PC-9 (cell line): ENCODE results near the gene NDUFC1. TPM values are rescaled to one million over a fixed set of nuclear protein-coding genes. Genes with fewer than 3 reads are reported as not detected.
"Not testable (repeated sequence)": the region's sequence is repeated elsewhere in the genome, so short reads cannot be mapped to it uniquely, and the experiment has no call there.

ENCODE experiments used
- BruUV-seq: library from RNA; stranded (reverse); fragments of 400-500 nt; replicated peaks from 2 replicates; lab custom pipeline; 2021; lab: Mats Ljungman, UMichigan
- CTCF ChIA-PET: fragments of 300-600 bp; sonication (Branson Sonifier 250); formaldehyde crosslinking; loops from one replicate; lab custom pipeline; 2022; ENCODE audit warnings: antibody characterized with exemption; lab: Charles Lee
- POLR2A ChIA-PET: fragments of 300-600 bp; sonication (Branson Sonifier 250); formaldehyde crosslinking; loops from one replicate; lab custom pipeline; 2022; ENCODE audit warnings: antibody characterized with exemption; ENCODE audit not compliant: unreplicated experiment; lab: Charles Lee
- DNase-seq, 2 experiments: peaks; one replicate each; pipeline versions ENCODE4 v3.0.0 to v3.0.0-alpha.2; 2015 to 2022; ENCODE audit warnings: mixed read lengths in 1 of 2
- H2AFZ ChIP-seq: fragments of 200-600 bp; sonication (generic); 2 replicates; pipeline ENCODE4 v1.8.1; 2017; ENCODE audit warnings: antibody characterized with exemption
- H3F3A ChIP-seq: fragments of 200-600 bp; sonication (generic); 2 replicates; pipeline ENCODE4 v1.8.1; 2017; ENCODE audit warnings: antibody characterized with exemption, mild to moderate bottlenecking, low read depth; ENCODE audit not compliant: insufficient read depth
- H3K27ac ChIP-seq: fragments of 200-600 bp; sonication (generic); 2 replicates; pipeline ENCODE4 v1.6.1; 2016; ENCODE audit warnings: mixed run types
- H3K27me3 ChIP-seq: fragments of 200-600 bp; sonication (generic); 2 replicates; pipeline ENCODE4 v1.6.1; 2016; ENCODE audit warnings: low read depth, mixed run types; ENCODE audit not compliant: insufficient read depth
- H3K36me3 ChIP-seq: fragments of 200-600 bp; sonication (generic); 2 replicates; pipeline ENCODE4 v1.6.1; 2016; ENCODE audit warnings: low read depth, mixed run types
- H3K4me1 ChIP-seq: fragments of 200-600 bp; sonication (generic); replicated peaks from 2 replicates; pipeline ENCODE4 v1.6.1; 2016; ENCODE audit warnings: mixed run types; ENCODE audit not compliant: insufficient read depth
- H3K4me2 ChIP-seq: fragments of 200-600 bp; sonication (generic); 2 replicates; pipeline ENCODE4 v1.6.1; 2017; ENCODE audit warnings: mixed run types
- H3K4me3 ChIP-seq: fragments of 200-600 bp; sonication (generic); 2 replicates; pipeline ENCODE4 v1.6.1; 2016; ENCODE audit warnings: mixed run types
- H3K79me2 ChIP-seq: fragments of 200-600 bp; sonication (generic); 2 replicates; pipeline ENCODE4 v1.6.1; 2017; ENCODE audit warnings: low read depth, mixed run types
- H3K9me2 ChIP-seq: fragments of 200-600 bp; sonication (generic); 2 replicates; pipeline ENCODE4 v1.8.1; 2017; ENCODE audit warnings: mild to moderate bottlenecking; ENCODE audit not compliant: insufficient read depth
- H3K9me3 ChIP-seq: fragments of 200-600 bp; sonication (generic); 2 replicates; pipeline ENCODE4 v1.8.1; 2016; ENCODE audit warnings: low read depth; ENCODE audit not compliant: insufficient read depth
- H4K20me1 ChIP-seq: fragments of 200-600 bp; sonication (generic); 2 replicates; pipeline ENCODE4 v1.8.1; 2017; ENCODE audit not compliant: insufficient read depth
- EZH2 ChIP-seq: fragments of 200-600 bp; sonication (generic); IDR thresholded peaks from 2 replicates; pipeline ENCODE4 v1.8.0; 2017; ENCODE audit warnings: antibody characterized with exemption, low read depth
- intact Hi-C: fragments of 100-400 bp; cut with micrococcal nuclease; formaldehyde crosslinking; loops from one replicate; pipeline ENCODE4 v1.10.0; 2022; ENCODE audit not compliant: unreplicated experiment
- total RNA-seq: library from RNA; stranded (reverse); gene quantifications from 2 replicates; pipeline ENCODE4 v1.2.3, GENCODE V29; 2021
- TF ChIP-seq, protein P1 (sequence below): fragments of 200-600 bp; sonication (generic); conservative IDR thresholded peaks from 2 replicates; pipeline ENCODE4 v1.6.1; 2017; ENCODE audit warnings: mixed run types, antibody characterized with exemption, mild to moderate bottlenecking, moderate library complexity

Gene NDUFC1
- total RNA-seq, 1 experiment from 2014 or later = 59.3 TPM

DNA sequence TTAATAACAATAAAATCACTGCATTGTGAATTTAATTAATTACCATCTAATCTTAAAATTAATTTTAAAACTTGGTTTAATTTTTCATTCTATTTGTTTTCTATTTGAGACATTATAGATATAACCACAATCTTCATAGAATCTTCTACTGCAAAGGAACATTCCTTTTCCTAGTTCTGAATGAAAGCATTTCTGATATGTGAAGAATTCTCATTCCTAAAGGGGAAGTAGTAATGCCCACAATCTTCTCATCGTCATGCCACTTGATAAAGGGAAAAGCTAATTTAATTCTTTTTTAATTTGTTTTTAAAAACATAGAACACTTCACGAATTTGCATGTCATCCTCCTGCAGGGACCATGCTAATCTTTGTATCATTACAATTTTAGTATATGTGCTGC lies 45.9 kb downstream of the NDUFC1 start:
- intact Hi-C loops = no loop called here
- Histone ChIP-seq H3K9me2 (no peaks in the 10 kb centered on the region), H4K20me1 (no peaks in the 10 kb centered on the region), H3K36me3 (no peaks in the 10 kb centered on the region), H3K4me2 (no peak overlapping the region), H3F3A (no peaks in the 10 kb centered on the region), H3K27me3 (no peaks in the 10 kb centered on the region), H3K79me2 (no peaks in the 10 kb centered on the region), H3K4me1 (no peaks in the 10 kb centered on the region), H3K9me3 (no peaks in the 10 kb centered on the region), H2AFZ (no peak overlapping the region), H3K4me3 (no peak overlapping the region), H3K27ac (no peak overlapping the region)
- DNase-seq = no peak
- BruUV-seq = no TSS peak
- POLR2A ChIA-PET = no interaction called here
- no peak for TF ChIP-seq EZH2
- TF ChIP-seq, protein P1, sequence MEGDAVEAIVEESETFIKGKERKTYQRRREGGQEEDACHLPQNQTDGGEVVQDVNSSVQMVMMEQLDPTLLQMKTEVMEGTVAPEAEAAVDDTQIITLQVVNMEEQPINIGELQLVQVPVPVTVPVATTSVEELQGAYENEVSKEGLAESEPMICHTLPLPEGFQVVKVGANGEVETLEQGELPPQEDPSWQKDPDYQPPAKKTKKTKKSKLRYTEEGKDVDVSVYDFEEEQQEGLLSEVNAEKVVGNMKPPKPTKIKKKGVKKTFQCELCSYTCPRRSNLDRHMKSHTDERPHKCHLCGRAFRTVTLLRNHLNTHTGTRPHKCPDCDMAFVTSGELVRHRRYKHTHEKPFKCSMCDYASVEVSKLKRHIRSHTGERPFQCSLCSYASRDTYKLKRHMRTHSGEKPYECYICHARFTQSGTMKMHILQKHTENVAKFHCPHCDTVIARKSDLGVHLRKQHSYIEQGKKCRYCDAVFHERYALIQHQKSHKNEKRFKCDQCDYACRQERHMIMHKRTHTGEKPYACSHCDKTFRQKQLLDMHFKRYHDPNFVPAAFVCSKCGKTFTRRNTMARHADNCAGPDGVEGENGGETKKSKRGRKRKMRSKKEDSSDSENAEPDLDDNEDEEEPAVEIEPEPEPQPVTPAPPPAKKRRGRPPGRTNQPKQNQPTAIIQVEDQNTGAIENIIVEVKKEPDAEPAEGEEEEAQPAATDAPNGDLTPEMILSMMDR = no peak
- CTCF ChIA-PET = no interaction called here

DNA sequence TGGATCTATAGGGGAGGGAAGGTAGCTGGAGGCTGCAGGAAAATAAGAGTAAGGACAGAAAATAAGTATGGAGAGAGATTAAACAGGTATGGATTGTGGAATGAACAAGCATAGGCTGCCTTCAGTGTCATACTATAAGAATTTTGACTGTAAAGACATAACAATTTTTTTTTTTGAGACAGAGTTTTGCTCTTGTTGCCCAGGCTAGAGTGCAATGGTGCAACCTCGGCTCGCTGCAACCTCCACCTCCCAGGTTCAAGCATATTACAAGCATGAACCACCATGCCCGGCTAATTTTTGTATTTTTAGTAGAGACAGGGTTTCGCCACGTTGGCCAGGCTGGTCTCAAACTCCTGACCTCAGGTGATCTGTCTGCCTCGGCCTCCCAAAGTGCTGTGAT lies 46.7 kb downstream of the NDUFC1 start:
- POLR2A ChIA-PET = interaction anchor here (0.5 kb wide), 1 partner anchor 55 kb away, joined by 5 read pairs; no protein-coding TSS in a partner anchor
- CTCF ChIA-PET, H4K20me1 ChIP-seq, H3K4me1 ChIP-seq, H3K27me3 ChIP-seq, H3K9me3 ChIP-seq, H2AFZ ChIP-seq, intact Hi-C loops, H3K27ac ChIP-seq, H3K4me2 ChIP-seq, DNase-seq, H3K9me2 ChIP-seq, H3F3A ChIP-seq, BruUV-seq, H3K4me3 ChIP-seq, H3K36me3 ChIP-seq, H3K79me2 ChIP-seq: not testable (repeated sequence)

DNA sequence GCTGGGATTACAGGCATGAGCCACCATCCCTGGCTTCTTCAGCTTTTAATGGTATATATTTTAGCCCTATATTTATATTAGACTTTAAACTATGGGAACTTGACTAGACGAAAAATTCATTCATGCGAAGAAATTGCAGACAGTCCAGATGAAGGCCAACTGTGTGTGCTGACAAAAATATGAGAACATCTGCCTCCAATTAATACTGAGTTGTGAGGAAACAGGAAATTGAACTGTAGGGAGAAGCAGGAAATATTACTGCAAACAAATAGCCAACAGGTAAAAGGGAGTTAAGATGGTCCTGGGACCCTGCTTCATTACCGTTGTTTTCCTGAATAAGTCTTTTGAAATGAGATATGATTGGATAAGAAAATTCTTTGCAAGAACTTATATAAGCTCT lies 48.6 kb downstream of the NDUFC1 start:
- H3K4me1 ChIP-seq = no peaks in the 10 kb centered on the region
- no peaks in the 10 kb centered on the region for H3K79me2 ChIP-seq
- no peaks in the 10 kb centered on the region for H3K36me3 ChIP-seq
- no peak overlapping the region for H3K4me2 ChIP-seq
- DNase-seq = no peak
- no peaks in the 10 kb centered on the region for H3F3A ChIP-seq
- H2AFZ ChIP-seq = no peak overlapping the region
- CTCF ChIA-PET = interaction anchor here (0.6 kb wide), 1 partner anchor 332 kb away, joined by 3 read pairs; no protein-coding TSS in a partner anchor
- H3K9me3 ChIP-seq = no peaks in the 10 kb centered on the region
- no peaks in the 10 kb centered on the region for H4K20me1 ChIP-seq
- H3K4me3 ChIP-seq = no peak overlapping the region
- no peaks in the 10 kb centered on the region for H3K9me2 ChIP-seq
- POLR2A ChIA-PET = no interaction called here
- intact Hi-C loops = no loop called here
- H3K27me3 ChIP-seq = no peaks in the 10 kb centered on the region
- TF ChIP-seq, protein P1 = no peak
- no peak for TF ChIP-seq EZH2
- no TSS peak for BruUV-seq
- no peak overlapping the region for H3K27ac ChIP-seq

DNA sequence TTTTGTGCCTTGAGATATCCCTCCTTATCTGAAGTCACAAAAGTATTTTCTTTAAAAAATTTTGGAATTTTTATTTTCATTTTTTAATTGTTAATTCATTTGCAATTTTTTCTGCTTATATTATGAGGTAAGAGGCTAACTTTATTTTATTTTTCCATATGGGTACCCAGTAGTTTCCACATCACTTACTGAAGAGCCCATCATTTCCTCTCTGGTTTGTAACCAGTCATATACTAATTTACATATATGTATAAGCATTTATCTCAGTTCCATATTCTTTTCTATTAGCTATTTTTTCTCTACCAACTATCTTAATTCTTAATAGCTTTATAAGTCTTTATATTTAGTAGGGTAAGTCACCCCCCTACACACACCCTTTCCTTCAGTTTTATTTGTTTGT lies 49.2 kb downstream of the NDUFC1 start:
- ChIA-PET CTCF (no interaction called here), POLR2A (no interaction called here)
- TF ChIP-seq, protein P1 = no peak
- no peak for TF ChIP-seq EZH2
- H4K20me1 ChIP-seq = no peaks in the 10 kb centered on the region
- intact Hi-C loops = no loop called here
- no TSS peak for BruUV-seq
- no peak overlapping the region for H3K4me2 ChIP-seq
- DNase-seq = no peak
- H3K9me2 ChIP-seq = no peaks in the 10 kb centered on the region
- no peaks in the 10 kb centered on the region for H3K9me3 ChIP-seq
- H3F3A ChIP-seq = no peaks in the 10 kb centered on the region
- H3K27me3 ChIP-seq = no peaks in the 10 kb centered on the region
- no peak overlapping the region for H2AFZ ChIP-seq
- no peak overlapping the region for H3K27ac ChIP-seq
- no peaks in the 10 kb centered on the region for H3K36me3 ChIP-seq
- H3K4me1 ChIP-seq = no peaks in the 10 kb centered on the region
- no peaks in the 10 kb centered on the region for H3K79me2 ChIP-seq
- no peak overlapping the region for H3K4me3 ChIP-seq
